MCF 10A (cell line): Measurements from ENCODE around the gene CREBRF. TPM values are rescaled to one million over a fixed set of nuclear protein-coding genes. Genes with fewer than 3 reads are reported as not detected.

Source experiments
- BruUV-seq: library from RNA; stranded (reverse); fragments of 400-500 nt; replicated peaks from 2 replicates; lab custom pipeline; 2021; lab: Mats Ljungman, UMichigan
- CTCF ChIA-PET: fragments of 300-600 bp; sonication (Branson Sonifier 250); formaldehyde crosslinking; extraction: SDS; loops from one replicate; lab custom pipeline; 2021; ENCODE audit warnings: antibody characterized with exemption, inconsistent platforms; lab: Yijun Ruan, JAX
- POLR2A ChIA-PET: fragments of 300-600, 350-650 bp; sonication (Branson Sonifier 250); formaldehyde crosslinking; extraction: SDS; loops from one replicate; lab custom pipeline; 2020; ENCODE audit warnings: antibody characterized with exemption, inconsistent platforms; lab: Yijun Ruan, JAX
- DNase-seq: peaks from one replicate; pipeline ENCODE4 v3.0.0-alpha.2; 2018; ENCODE audit not compliant: unreplicated experiment
- H3K27ac Mint-ChIP-seq: one replicate; pipeline ENCODE4 v1.8.0; 2022; ENCODE audit warnings: mild to moderate bottlenecking, low read depth, mixed read lengths; ENCODE audit not compliant: unreplicated experiment
- H3K27me3 Mint-ChIP-seq: one replicate; pipeline ENCODE4 v1.8.0; 2022; ENCODE audit warnings: mixed read lengths; ENCODE audit not compliant: insufficient read depth, unreplicated experiment
- H3K36me3 Mint-ChIP-seq: one replicate; pipeline ENCODE4 v1.8.0; 2022; ENCODE audit warnings: mild to moderate bottlenecking, moderate library complexity, mixed read lengths; ENCODE audit not compliant: insufficient read depth, unreplicated experiment
- H3K4me1 Mint-ChIP-seq: one replicate; pipeline ENCODE4 v1.8.0; 2022; ENCODE audit warnings: mixed read lengths; ENCODE audit not compliant: insufficient read depth, unreplicated experiment
- H3K4me3 Mint-ChIP-seq: one replicate; pipeline ENCODE4 v1.8.0; 2022; ENCODE audit warnings: mild to moderate bottlenecking, moderate library complexity, mixed read lengths; ENCODE audit not compliant: unreplicated experiment
- H3K9me3 Mint-ChIP-seq: one replicate; pipeline ENCODE4 v1.8.0; 2022; ENCODE audit warnings: mixed read lengths; ENCODE audit not compliant: unreplicated experiment
- intact Hi-C: fragments of 100-400 bp; cut with micrococcal nuclease; formaldehyde crosslinking; loops from 2 replicates; pipeline ENCODE4 v1.14.1; 2022
- total RNA-seq: library from RNA; stranded (reverse); gene quantifications from 2 replicates; pipeline ENCODE4 v1.2.3, GENCODE V29; 2022
- TF ChIP-seq, protein P1 (sequence below): fragments of 200-600 bp; IDR thresholded peaks from one replicate; pipeline ENCODE4 v1.8.0; 2022; ENCODE audit warnings: antibody characterized with exemption, mild to moderate bottlenecking; ENCODE audit not compliant: unreplicated experiment

Gene CREBRF
- total RNA-seq, 1 experiment from 2014 or later = 16.2 TPM

DNA sequence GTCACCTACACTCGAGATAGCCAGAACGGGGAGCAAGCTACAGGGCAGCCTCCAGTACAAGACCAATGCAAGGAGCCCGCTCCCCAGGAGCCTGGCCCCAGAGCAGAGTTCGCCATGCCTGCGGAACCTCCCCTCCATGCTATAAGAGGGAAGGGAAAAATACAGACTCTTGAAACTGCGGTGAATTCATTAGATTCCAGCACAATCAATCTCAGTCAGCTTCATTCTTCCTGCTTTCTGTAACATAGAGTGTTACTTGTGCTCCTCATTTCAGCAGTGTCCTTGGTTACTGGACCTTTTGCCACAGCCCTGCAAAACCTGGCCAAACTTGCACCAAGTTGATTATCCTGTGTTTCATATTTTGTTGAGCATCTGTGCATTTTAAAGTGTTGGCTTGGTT is 22.2 kb upstream of the CREBRF start:
- no peaks in the 10 kb centered on the region for H3K27me3 Mint-ChIP-seq
- CTCF ChIA-PET = interaction anchor here (0.6 to 1.4 kb wide), 3 partner anchors 9 to 132 kb away, joined by 3 to 4 read pairs (median 4); no protein-coding TSS in a partner anchor

DNA sequence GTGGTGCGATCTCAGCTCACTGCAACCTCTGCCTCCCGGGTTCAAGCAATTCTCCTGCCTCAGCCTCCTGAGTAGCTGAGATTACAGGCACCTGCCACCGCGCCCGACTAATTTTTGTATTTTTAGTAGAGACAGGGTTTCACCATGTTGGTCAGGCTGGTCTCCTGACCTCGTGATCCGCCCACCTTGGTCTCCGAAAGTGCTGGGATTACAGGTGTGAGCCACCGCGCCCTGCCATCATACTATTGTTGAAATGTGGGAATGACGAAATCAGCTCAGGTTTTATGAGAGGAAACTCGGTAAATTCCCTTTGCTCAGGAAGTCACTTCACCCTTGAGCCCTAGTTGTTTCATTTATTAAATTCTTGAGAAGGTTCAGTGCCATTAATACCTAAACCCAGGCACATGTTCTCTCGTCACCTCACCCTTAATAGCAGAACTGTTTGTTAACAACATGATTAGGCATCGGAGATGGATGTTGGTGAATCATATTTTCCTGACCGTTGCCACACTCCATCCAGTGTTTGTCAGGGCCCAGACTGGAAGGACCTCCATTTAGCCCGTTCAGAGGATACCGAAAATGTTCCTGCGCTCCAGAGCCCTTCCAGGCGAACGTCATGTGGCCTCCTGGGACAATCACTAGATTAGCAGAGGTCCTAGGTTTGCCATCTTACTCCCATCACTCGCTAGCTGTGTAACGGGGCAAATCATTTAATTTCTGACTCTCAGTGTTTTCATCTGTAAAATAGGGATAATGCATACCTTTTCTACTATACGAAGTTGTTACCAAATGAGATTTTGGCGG is 20.0 kb upstream of the CREBRF start:
- H3K36me3 Mint-ChIP-seq = peaks cover 80% of the 10 kb centered on the region
- no peaks in the 10 kb centered on the region for H3K9me3 Mint-ChIP-seq
- POLR2A ChIA-PET = interaction anchor here (0.9 to 2.0 kb wide), 2 partner anchors 17 to 52 kb away, joined by 3 to 10 read pairs; partner anchors contain the start of gene ATP6V0E1
- intact Hi-C loops = no loop called here
- TF ChIP-seq, protein P1, sequence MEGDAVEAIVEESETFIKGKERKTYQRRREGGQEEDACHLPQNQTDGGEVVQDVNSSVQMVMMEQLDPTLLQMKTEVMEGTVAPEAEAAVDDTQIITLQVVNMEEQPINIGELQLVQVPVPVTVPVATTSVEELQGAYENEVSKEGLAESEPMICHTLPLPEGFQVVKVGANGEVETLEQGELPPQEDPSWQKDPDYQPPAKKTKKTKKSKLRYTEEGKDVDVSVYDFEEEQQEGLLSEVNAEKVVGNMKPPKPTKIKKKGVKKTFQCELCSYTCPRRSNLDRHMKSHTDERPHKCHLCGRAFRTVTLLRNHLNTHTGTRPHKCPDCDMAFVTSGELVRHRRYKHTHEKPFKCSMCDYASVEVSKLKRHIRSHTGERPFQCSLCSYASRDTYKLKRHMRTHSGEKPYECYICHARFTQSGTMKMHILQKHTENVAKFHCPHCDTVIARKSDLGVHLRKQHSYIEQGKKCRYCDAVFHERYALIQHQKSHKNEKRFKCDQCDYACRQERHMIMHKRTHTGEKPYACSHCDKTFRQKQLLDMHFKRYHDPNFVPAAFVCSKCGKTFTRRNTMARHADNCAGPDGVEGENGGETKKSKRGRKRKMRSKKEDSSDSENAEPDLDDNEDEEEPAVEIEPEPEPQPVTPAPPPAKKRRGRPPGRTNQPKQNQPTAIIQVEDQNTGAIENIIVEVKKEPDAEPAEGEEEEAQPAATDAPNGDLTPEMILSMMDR = no peak
- H3K4me1 Mint-ChIP-seq = peaks cover 11% of the 10 kb centered on the region
- no TSS peak for BruUV-seq
- CTCF ChIA-PET = interaction anchor here (0.7 to 1.6 kb wide), 4 partner anchors 18 to 321 kb away, joined by 3 to 6 read pairs (median 4); no protein-coding TSS in a partner anchor
- DNase-seq = peak; percentile 43
- peak overlapping the region; percentile 65 for H3K27ac Mint-ChIP-seq
- no peaks in the 10 kb centered on the region for H3K27me3 Mint-ChIP-seq
- no peak overlapping the region for H3K4me3 Mint-ChIP-seq

More for the DNA sequence above, 22.2 kb upstream of the CREBRF start:
- intact Hi-C loops = no loop called here
- POLR2A ChIA-PET = no interaction called here
- TF ChIP-seq, protein P1 = no peak
- Mint-ChIP-seq H3K4me3 (no peak overlapping the region), H3K27ac (no peak overlapping the region), H3K4me1 (peaks cover 11% of the 10 kb centered on the region), H3K9me3 (no peaks in the 10 kb centered on the region), H3K36me3 (peaks cover 71% of the 10 kb centered on the region)
- no peak for DNase-seq
- no TSS peak for BruUV-seq

DNA sequence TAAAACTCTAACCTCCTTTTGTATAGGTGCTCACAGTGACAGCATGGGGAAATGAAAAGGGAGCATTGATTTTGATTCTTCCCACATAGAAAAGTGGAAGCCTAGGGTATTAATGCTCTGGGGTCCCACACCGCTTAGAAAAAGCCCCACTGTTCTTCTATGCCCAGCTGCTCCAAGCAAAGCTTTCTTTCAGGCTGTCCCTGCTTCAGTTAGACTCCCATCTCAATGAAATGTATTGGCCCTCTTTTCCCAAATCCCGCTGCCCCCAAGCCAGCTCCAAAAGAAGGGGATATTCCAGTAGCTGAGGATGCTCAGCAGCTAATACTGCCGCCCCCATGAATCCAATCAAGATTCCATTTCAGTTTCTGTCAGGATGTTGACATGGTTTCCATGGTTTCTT is 17.0 kb upstream of the CREBRF start:
- BruUV-seq = no TSS peak
- Mint-ChIP-seq H3K4me1 (peaks cover 11% of the 10 kb centered on the region), H3K36me3 (peaks cover 55% of the 10 kb centered on the region), H3K4me3 (no peak overlapping the region), H3K27ac (no peak overlapping the region), H3K27me3 (no peaks in the 10 kb centered on the region), H3K9me3 (no peaks in the 10 kb centered on the region)
- CTCF ChIA-PET = interaction anchor here (1.0 to 1.6 kb wide), 3 partner anchors 53 to 332 kb away, joined by 3 to 4 read pairs (median 3); partner anchors contain the start of gene BNIP1
- POLR2A ChIA-PET = interaction anchor here (0.6 to 1.9 kb wide), 7 partner anchors 10 to 1799 kb away, joined by 3 to 6 read pairs (median 3); partner anchors contain the start of gene ATP6V0E1
- intact Hi-C loops = no loop called here
- DNase-seq = no peak
- TF ChIP-seq, protein P1 = no peak

DNA sequence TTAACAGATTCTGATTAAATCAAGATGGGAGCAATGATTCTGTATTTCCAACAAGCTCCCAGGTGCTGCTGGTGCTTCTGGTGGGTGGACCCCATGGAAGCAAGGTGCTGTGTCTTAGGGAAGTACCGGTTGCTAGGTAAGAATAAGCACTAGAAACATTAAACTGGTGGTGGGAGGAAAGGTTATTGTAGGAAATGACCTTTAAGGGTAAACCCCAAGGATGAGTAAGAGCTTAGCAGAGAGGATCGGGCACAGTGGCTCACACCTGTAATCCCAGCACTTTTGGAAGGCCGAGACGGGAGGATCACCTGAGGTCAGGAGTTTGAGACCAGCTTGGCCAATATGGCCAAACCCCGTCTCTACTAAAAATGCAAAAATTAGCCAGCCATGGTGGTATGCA is 16.2 kb upstream of the CREBRF start:
- no TSS peak for BruUV-seq
- TF ChIP-seq, protein P1 = no peak
- H3K36me3 Mint-ChIP-seq = peaks cover 47% of the 10 kb centered on the region
- intact Hi-C loops = no loop called here
- POLR2A ChIA-PET = interaction anchor here (0.8 to 1.9 kb wide), 4 partner anchors 9 to 537 kb away, joined by 4 to 5 read pairs (median 4); no protein-coding TSS in a partner anchor
- H3K27me3 Mint-ChIP-seq = no peaks in the 10 kb centered on the region
- no peak overlapping the region for H3K4me3 Mint-ChIP-seq
- DNase-seq = no peak
- CTCF ChIA-PET = interaction anchor here (0.6 to 1.6 kb wide), 7 partner anchors 13 to 576 kb away, joined by 3 to 5 read pairs (median 3); partner anchors contain the start of genes BNIP1 and BOD1
- H3K4me1 Mint-ChIP-seq = peaks cover 8% of the 10 kb centered on the region
- no peak overlapping the region for H3K27ac Mint-ChIP-seq
- H3K9me3 Mint-ChIP-seq = no peaks in the 10 kb centered on the region
